Endothelial cell of umbilical vein (primary cell): ENCODE data around the gene GM2A.

Experiments used
- CTCF ChIP-seq, 2 donors: IDR thresholded peaks; 1 replicate in 1 of 2; 2 replicates in 1 of 2; pipeline ENCODE4 v1.5.1; 2011; ENCODE audit warnings: low read length in 2 of 2, mild to moderate bottlenecking in 2 of 2, moderate library complexity in 2 of 2, control low read depth in 1 of 2, inconsistent platforms in 1 of 2, low read depth in 1 of 2; ENCODE audit not compliant: insufficient read depth in 1 of 2; ENCODE audit errors: extremely low read depth in 1 of 2
- EZH2 ChIP-seq: IDR thresholded peaks from 2 replicates; pipeline ENCODE4 v1.6.1; 2012; ENCODE audit warnings: borderline replicate concordance, low read depth, mild to moderate bottlenecking, moderate library complexity, low read length, inconsistent platforms; ENCODE audit not compliant: severe bottlenecking
- GATA2 ChIP-seq: IDR thresholded peaks from 2 replicates; pipeline ENCODE4 v1.7.0; 2011; ENCODE audit warnings: low read depth, mild to moderate bottlenecking, moderate library complexity, mixed read lengths, low read length; ENCODE audit not compliant: insufficient read length, insufficient read depth
- JUN ChIP-seq: IDR thresholded peaks from 2 replicates; pipeline ENCODE4 v1.6.1; 2011; ENCODE audit warnings: borderline replicate concordance, low read depth; ENCODE audit not compliant: insufficient read length, insufficient read depth
- POLR2A ChIP-seq: IDR thresholded peaks from 2 replicates; pipeline ENCODE4 v1.6.1; 2012; ENCODE audit warnings: low read depth, mild to moderate bottlenecking, control low read depth, low read length
- POLR2AphosphoS5 ChIP-seq: IDR thresholded peaks from 2 replicates; pipeline ENCODE4 v1.6.1; 2012; ENCODE audit warnings: low read depth, mild to moderate bottlenecking, control low read depth, low read length, moderate library complexity; ENCODE audit not compliant: insufficient read depth

GRCh38 chr5:151303666-151304065, 50.7 kb downstream of the GM2A start, which contains the start of gene SLC36A3:
- TF ChIP-seq CTCF (IDR thresholded peaks at IDR 0.05; ENCODE audit: extremely low read depth in 1 of 2, insufficient read depth in 1 of 2, low read depth in 1 of 2, low read length in 2 of 2) (no peak), POLR2A (no peak), EZH2 (no peak), GATA2 (no peak), POLR2AphosphoS5 (no peak), JUN (no peak)
